ENCODE results near the gene TKT.
"Not testable (repeated sequence)": the region's sequence is repeated elsewhere in the genome, so short reads cannot be mapped to it uniquely, and the experiment has no call there.

The TKT gene, protein sequence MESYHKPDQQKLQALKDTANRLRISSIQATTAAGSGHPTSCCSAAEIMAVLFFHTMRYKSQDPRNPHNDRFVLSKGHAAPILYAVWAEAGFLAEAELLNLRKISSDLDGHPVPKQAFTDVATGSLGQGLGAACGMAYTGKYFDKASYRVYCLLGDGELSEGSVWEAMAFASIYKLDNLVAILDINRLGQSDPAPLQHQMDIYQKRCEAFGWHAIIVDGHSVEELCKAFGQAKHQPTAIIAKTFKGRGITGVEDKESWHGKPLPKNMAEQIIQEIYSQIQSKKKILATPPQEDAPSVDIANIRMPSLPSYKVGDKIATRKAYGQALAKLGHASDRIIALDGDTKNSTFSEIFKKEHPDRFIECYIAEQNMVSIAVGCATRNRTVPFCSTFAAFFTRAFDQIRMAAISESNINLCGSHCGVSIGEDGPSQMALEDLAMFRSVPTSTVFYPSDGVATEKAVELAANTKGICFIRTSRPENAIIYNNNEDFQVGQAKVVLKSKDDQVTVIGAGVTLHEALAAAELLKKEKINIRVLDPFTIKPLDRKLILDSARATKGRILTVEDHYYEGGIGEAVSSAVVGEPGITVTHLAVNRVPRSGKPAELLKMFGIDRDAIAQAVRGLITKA

DNA sequence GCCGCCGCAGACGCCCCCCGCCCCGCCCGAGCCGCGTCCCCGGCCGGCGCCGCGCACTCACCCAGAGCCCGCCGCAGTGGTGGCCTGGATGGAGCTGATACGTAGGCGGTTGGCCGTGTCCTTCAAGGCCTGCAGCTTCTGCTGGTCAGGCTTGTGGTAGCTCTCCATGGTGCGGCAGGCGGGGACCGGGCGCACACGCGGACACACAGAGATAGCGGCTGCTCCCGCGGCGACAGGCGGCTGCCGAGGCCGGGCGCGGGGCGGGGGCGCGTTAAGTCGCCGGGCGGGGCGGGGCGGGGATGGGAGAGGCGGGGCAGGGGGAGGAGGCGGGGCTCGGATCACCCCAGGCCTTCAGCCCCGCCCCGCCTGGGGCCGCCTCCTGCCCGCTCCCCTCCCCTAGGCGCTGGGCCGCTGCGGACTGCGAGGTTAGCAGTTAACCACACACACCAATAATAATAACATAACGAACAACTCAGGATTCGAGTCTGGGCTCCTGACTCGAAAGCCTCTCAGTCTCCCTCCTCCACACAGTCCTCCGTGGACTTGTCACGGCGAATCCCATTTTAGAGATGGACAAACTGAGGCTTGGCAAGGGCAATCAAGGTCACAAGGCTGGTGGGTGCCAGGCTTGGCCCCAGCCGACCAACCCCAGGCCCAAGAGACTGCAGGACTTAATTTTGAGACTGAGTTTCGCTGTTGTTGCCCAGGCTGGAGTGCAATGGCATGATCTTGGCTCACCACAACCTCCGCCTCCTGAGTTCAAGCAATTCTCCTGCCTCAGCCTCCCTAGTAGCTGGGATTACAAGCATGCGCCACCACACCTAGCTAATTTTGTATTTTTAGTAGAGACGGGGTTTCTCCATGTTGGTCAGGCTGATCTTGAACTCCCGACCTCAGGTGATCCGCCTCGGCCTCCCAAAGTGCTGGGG lies at the start of gene TKT:
Gene TKT, minus strand, starts transcription at position 248 of the 929 bp plus-strand sequence. Its CDS starts 80 bp downstream, at position 168.
- DNase-seq, result peak; percentile 82 to 87

DNA sequence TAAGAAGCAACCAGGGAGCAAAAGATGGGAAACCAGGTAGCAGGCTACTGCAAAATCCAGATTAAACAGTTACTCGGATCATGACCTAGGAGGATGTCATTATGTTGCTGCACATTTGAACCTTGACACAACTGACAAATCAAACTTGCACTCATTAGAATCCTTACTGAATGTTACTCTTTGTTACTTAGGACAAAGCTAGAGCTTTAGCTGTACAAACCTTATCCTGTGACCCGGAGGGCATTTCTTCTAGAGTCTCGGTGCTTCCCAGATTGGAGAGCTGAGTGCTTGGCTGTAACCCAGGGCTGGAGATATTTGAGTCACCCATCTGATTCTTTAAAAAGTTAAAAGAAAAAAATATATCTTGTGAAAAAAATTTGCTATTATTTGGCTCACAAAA lies 48.1 kb upstream of the TKT start:
- DNase-seq, result no peak

DNA sequence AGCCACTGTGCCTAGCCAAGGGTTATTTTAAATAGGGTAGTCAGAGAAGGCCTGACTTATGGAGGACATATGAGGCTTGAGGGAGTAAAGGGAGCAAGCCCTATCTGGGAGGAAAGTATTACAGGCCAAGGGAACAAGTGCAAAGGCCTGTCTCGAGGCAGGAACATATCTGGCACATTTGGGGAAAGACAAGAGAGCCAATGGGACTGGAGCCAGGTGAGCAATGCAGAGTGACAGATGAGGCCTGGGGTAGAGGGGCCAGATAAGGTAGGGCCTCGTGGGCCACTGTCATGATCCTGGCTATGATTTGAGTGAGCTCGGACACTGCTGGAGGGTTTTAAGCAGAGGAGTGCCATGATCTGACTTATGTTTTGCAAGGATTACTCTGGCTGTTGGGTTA lies 47.7 kb upstream of the TKT start:
- no peak for DNase-seq

DNA sequence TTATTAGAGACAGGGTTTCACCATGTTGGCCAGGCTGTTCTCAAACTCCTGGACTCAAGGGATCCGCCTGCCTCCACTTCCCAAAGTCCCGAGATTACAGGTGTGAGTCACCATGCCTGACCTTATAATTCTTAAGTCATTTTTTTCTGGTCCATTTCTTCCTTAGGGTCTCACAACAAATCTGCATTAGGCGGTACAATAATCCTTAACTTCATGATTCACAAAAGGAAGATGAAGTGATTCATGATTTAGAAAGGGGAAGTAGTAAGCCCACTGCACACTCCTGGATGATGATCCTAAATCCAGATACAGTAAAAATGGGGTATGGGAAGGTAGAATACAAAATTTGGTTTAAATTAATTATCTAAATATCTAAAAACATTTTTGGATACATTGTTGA lies 45.0 kb upstream of the TKT start:
- no peak for DNase-seq

DNA sequence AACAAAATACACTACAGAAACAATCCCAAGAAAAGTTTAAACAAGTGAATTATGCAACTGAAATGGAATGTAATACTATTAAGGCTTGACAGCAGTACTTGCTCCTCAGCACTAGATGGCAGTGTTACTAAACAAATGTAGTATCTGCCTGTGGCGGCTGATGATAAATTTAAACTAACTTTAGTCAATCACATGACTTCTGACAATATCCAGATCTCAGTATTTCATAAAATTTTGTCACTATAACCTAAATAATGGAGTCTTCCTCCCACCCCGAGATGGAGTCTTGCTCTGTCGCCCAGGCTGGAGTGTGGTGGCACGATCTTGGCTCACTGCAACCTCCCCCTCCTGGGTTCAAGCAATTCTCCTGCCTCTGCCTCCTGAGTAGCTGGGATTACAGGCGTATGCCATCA lies 43.8 kb upstream of the TKT start:
- peak; percentile 6 to 64 for DNase-seq

DNA sequence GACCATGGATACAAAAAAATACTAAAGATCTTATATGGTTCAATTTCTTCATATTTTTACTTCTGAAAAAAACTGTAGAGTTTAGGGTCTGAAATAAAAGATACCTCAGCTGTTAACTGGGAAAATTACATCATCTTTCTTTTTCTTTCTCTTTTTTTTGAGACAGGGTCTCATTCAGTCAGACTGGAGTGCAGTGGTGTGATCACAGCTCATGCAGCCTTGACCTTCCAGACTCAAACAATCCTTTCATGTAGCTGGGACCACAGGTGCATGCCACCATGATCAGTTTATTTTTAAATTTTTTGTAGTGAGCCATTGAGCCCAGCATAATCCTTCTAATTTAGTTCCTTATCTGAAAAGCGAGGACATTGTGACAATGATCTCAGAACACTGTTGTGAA lies 39.6 kb upstream of the TKT start:
- no peak for DNase-seq

DNA sequence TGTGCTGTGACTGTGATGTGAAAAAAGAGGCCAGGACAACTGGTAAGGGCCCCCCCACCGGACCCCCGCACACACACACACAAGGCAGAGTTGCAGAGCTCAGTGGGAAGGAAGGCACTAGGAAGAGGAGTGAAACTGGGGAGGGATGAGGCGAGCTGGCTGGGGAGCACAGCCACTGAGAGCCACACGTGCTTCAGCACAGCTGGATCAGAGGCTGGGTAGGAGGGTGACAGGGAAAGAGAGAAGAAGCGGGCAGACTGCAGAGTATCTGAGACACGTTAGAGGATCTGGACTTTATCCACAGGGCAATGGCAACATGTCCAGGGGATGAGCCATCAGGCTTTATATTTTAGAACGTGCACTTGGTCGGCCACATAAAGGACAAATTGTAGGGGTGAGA lies 38.0 kb upstream of the TKT start:
- DNase-seq, result no peak

DNA sequence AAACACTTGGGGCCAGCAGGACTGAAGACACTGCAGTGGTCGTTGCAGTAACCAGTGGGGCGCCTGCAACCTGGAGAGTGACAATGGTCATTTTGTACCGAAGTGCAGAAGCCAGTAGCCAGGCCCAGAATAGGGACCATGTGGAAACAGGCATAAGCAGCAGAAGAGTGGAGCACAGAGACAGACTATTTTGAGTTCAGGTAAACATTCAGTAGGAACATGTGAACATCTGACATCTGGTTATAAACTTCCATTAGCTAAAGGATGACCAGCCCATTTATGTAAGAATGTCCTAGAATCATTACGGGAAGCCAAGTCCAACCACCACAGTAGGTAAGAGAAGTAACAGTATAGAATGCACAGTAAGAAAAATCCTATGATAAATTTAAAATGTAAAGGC lies 32.4 kb upstream of the TKT start:
- no peak for DNase-seq

DNA sequence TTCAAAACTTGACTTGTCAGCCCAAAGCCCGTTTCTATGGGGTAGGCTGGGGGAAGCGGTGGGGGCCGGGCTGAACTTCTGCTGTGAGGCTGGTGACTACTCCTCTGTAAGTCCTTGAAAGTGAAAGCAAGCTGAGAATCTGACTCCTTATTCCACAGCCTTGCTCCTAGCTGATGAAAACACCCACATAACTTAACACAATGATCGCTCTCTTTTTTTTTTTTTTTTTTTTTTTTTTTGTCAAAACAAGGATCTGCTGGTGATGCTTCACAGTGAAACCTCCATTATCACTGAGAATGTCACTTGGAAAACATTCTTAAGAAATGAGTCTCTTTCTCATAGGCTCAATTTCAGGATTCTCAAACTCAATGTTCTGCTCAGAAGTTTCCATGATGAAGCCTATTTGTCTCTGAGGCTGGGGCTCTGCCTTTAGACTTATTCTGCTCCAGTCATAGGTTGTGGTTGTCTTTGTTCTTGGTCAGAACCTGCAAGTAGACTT lies 31.4 kb upstream of the TKT start:
- no peak for DNase-seq

DNA sequence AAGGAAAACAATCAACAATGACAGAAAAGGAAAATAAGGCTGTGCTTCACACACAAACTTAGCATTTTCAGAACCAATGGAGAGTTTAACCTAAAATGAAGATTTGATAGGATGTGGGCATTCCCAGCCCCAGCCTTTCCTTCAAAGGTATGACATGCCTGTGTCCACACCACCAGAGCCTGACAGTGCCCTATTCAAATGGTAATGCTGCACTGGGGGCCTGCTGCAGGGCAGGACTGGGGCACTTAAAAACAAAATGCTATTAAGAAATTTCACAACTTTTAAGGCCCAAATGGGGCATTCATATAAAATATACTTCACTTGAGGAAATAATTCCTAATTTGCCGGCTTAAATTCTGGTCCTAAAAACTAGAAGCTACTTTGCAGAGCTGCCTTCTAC lies 30.9 kb upstream of the TKT start:
- no peak for DNase-seq

DNA sequence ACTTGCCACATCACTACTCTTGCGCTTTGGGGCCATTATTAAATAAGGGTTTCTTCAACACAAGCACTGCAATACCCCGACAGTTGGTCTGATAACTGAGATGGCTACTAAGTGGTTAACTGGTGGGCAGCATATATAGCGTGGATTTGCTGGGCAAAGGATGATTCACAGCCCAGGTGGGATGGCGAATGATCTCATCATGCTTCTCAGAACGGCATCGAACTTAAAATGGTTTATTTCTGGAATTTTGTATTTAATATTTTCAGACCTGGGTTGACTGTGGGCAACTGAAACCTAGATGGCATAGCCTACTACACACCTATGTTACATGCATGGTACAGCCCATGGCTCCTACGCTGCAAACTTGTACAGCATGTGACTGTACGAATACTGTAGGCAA lies 26.8 kb upstream of the TKT start:
- no peak for DNase-seq

DNA sequence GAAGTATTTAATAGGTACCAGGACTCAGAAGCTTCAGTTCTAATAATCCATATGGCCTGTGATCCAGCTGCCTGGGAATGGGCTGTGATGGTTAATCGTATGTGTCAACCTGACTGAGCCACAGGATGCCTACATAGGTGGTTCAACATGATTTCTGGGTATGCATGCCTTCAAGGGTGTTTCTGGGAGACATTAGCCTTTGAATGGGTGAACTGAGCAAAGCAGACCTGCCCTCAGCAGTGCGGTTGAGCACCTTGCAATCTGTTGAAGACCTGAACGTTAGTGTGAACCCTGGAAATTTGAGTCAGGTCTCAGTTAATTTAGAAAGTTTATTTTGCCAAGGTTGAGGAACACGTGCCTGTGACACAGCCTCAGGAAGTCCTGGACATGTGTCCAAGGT lies 22.8 kb upstream of the TKT start:
- no peak for DNase-seq

DNA sequence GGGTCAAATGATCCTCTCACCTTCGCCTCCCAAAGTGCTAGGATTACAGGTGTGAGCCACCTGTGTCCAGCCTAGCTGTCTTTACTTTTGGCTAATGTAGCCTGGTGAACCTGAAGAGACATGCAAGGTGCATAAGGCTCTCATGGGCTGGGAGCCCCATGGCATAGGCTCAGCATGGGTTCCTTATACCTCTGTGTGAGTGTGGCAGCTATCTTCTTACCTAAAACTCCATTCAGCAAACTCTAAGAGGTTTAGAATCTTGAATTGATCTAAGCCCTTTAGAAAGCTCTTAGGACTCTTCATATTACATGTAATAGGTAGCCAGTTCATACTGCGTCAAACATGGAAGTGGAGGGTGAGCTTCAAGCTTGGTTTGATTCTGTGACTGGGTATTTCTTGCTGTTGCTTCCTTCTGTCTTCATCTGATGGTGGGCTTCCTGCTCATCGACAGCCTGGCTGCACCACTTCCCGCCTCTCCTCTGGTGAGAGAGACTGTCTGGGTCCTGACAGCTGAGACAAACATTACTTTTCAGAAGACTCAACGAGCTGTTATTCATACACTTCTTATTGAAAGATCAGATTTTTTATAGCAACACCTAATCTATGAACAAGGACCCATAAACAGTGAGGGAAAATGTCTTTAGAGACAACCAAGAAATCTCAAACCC lies 19.2 kb upstream of the TKT start:
- DNase-seq, result no peak

DNA sequence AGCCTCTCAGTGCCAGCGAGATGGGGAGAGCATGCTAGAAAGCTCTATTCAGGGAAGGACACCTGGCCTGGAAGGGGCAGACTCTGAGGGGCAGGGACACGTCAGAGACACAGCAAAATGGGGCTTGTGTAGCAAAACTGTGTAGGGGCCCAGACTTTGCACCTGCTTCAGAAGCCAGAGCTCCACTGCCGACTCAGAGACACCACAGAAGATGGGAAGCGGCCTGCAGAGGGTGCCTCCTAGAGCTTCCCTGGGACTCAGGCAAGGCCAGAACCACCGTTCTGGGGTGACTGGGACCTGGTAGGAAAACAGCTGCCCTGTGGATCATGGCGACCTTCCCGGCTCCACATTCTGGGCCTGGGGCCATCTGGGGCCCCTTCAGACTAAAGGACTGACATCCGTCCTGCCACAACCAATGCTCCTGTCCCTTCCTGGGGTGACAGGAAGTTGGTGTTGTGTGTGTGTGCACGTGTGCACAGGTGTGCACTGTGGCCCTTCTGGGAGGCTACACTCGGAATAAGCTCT lies 17.4 kb upstream of the TKT start:
- no peak for DNase-seq

DNA sequence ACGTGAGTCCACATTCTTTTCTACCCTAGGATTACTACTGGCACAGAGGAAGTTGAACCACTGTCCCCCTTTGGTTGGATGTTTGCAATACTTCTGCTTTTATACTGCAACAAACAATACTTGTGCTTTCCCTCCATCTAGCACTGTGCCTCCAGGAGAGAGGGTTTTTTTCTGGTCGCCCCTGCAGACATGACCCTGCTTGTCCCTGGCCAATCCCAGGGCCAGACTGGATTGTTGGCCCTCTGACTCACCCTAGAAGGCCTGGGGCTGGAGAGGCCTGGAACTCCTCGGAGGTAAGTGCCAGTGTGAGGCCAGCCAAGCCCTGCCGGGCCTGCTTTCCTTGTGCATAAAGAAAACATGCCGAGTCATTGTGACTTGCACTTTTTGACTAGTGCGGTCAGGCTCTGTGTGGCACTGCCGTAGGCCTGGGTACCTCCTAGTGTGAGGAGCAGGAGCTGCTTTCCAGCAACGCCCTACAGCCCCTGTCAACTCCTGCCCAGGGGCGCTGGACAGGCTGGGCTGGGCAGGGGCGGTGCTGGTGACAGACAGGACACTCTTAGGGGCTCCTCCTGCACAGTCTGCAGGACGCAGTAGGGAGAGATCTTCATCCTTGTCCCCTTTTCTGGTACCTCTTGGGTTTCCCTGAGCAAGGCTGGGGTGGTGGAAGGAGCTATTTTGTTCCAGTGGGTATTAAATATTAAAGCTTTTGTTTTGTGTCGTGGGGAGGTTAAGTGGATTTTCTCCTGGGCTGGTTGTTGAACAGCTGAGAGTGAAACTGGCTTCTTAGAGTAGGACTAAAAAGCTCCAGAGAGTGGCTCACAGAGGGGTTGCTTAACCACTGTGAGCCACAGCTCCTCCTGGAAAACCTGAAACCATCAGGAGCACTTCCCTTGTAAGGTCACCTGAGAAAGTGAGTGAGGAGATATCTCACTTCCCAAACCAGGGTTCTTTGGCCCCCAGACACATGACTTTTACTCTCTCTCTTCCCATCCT lies 14.4 kb upstream of the TKT start:
- peak; percentile 30 to 63 for DNase-seq

DNA sequence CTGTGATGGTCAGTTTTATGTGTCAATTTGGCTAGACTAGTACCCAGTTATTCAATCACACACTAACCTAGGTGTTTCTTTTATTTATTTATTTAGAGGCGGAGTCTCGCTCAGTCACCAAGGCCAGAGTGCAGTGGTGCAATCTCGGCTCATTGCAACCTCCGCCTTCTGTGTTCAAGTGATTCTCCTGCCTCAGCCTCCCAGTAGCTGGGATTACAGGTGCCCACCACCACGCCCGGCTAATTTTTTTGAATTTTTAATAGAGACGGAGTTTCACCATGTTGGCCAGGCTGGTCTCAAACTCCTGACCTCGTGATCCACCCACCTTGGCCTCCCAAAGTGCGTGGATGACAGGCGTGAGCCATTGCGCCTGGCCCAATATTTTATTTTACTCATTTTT lies 13.4 kb upstream of the TKT start:
- DNase-seq, result not testable (repeated sequence)

DNA sequence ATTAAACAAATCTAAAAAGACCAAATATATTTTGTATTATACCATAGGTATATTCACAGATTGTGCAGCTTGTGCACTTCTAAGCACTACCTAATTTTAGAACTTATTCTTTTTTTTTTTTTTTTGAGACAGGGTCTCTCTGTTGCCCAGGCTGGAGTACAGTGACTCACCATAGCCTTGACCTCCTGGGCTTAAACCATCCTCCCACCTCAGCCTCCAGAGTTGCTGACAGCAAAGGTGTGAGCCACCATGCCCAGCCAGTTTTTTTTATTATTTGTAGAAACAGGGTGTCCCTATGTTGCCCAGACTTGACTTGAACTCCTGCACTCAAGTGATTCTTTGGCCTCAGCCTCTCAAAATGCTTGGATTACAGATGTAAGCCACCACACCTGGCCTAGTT lies 11.9 kb upstream of the TKT start:
- DNase-seq, result no peak

DNA sequence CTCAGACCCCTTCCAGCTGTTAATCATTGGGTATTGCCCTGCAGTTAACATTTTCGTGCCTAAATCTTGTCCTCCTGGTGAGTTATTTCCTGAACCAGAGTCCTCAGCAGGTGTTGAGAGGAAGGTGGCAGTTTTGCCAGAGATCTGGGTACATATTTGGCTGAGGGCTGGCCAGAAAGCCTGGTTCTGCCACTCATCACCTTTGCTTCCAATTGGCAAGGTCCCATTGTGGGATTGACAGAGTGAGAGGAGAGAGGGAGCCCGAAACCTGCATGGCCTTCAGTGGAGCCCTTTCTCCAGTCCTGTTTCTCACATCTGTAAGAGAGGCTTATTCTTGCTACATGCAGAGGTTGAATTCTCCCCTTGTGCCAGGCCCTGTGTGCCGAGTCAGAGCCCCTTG lies 8.9 kb upstream of the TKT start:
- no peak for DNase-seq

DNA sequence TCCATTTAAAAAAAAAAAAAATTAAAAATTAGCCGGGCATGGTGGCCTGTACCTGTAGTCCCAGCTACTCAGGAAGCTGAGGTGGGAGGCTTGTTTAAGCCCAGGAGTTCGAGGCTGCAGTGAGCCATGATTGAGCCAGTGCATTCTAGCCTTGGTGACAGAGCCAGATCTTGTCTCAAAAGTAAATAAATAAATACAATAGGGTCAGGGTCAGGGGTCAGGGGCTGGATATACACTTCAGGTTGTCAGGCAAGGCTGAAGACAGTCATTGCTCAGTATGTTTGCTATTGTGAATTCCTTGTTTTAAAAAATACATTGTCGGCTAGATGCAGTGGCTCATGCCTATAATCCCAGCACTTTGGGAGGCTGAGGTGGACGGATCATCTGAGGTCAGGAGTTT lies 8.1 kb upstream of the TKT start:
- no peak for DNase-seq

DNA sequence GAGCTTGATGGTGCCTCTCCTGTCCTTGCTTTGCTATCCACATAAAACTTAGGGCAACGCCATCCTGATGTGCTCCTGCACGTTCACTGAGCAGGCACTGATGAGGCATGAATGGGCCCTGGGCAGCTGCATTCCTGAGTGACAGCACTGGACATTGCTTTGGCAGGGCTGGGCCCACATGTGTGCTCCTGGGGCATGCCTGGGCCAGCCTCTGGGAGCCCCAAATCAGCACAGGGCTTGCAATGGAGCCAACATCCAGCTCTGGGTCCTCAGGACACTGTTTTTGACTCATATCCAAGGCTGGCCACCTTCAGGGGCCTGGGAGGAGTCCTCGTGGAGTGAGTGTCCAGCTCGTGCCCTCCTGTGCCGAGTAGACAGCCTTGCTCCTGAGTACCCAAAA lies 5.9 kb upstream of the TKT start:
- DNase-seq, result no peak

DNA sequence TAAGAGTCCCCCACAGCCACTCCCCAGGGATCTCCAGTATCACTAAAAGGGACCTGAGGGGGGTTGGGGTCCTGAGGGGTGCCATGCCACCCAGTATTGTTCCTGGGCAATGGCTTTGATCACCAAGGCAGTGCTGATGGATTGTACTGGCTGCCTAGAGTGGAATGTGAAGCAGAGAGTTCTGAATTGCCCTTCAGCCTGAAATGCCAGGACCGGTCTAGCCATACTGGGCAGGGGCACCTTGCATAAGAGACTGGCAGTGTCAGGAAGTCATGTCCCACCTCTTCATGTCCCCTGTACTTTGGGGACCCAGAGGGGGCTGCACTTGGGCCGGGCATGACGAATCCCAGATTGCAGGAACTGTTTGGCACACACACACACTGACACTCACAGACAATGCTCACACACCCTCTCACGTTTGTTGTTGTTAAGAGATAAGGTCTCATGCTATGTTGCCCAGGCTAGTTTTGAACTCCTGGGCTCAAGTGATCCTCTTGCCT lies 4.5 kb upstream of the TKT start:
- DNase-seq, result no peak
